Measurements from ENCODE around the gene WDFY4. TPM values are rescaled to one million over a fixed set of nuclear protein-coding genes. Genes with fewer than 3 reads are reported as not detected.

The WDFY4 gene
- total and polyA plus RNA-seq, 2 of the 13 experiments (the other 11 are each of a cell fraction or from before 2014, with no cell fraction given), result not detected

DNA sequence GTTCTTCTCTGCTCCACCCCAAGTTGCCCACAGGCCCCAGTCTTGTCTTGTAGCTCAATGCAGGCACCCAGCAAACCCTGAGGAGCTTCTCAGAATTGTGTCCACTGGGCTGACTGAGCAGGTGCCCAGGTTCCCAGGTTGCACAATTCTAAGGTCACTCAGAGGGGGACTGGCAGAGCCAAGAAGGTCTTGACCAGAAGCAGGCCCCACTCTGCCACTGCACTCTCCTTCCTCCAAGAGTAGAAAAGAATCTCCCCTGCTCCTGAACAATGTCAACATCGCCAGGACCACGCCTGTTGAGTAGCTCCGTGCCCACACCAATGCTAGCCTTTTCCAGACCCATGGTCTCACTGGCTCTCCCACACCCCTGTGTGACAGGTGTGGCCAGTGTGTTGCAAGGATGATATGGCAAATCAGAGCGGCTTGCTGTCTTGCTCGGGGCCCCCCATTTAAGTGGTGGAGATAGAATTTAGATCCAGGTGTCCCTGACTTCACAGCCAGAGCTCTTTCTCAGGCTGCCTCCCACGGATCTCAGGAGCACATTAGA, 254.4 kb downstream of the WDFY4 start (continued):
- TF ChIP-seq, protein P1, sequence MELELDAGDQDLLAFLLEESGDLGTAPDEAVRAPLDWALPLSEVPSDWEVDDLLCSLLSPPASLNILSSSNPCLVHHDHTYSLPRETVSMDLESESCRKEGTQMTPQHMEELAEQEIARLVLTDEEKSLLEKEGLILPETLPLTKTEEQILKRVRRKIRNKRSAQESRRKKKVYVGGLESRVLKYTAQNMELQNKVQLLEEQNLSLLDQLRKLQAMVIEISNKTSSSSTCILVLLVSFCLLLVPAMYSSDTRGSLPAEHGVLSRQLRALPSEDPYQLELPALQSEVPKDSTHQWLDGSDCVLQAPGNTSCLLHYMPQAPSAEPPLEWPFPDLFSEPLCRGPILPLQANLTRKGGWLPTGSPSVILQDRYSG (CRISPR knock-in tag; IDR thresholded peaks at IDR 0.05), result no peak
- no peak for TF ChIP-seq CBX1 (IDR thresholded peaks at IDR 0.05; ENCODE audit: low read depth)
- TF ChIP-seq KDM2A (CRISPR knock-in tag; IDR thresholded peaks at IDR 0.05; ENCODE audit: borderline replicate concordance, low read depth), result no peak
- TF ChIP-seq CHCHD3 (CRISPR knock-in tag; IDR thresholded peaks at IDR 0.05), result no peak
- no peak for TF ChIP-seq SAP130 (CRISPR knock-in tag; IDR thresholded peaks at IDR 0.05; ENCODE audit: low read depth)
- TF ChIP-seq ZNF747 (CRISPR knock-in tag; IDR thresholded peaks at IDR 0.05; ENCODE audit: borderline replicate concordance), result no peak
- TF ChIP-seq ZNF766 (CRISPR knock-in tag; IDR thresholded peaks at IDR 0.05; ENCODE audit: borderline replicate concordance), result no peak
- TF ChIP-seq PLRG1 (conservative IDR thresholded peaks at IDR 0.05), result no peak

DNA sequence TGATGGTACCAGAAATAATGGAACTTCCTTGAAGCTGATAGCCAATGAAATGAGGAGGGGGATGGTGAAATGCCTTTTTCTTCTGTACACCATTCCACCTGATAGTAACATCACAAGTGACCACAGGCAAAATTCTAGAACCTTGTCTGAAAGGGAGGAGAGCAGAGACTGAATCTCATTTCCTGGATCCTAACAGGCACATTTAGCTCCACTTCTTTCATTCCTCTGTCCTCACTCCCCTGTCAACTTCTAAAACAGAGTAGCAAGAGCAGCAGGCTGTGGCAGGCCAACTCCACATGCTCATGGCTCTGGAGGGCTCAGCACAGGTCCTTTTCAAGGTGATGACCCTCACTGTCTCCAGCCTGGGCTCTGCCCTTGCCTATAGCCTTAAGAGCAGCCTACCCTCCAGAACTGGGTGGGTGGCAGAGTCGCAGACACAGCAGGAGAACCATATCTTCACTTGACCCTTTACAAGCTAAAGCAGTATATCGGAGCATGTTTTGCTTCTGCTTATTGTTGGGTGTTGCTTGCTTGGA, 255.2 kb downstream of the WDFY4 start, which contains the start of gene LRRC18:
Gene LRRC18, minus strand, starts transcription at position 51 of the 536 bp plus-strand sequence. CDS start 25,685 bp downstream, outside the sequence.
- ATAC-seq (no peak), FAIRE-seq (no peak), DNase-seq (ENCODE audit: low spot score) (no peak)
- H3K4me3 ChIP-seq (replicated peaks in 1 of 3; ENCODE audit: insufficient read depth in 1 of 3, low read depth in 2 of 3, low read length in 3 of 3), result no peak within 1 kb of the TSS
- H3K79me2 ChIP-seq (ENCODE audit: insufficient read depth, low read length), result no peaks in the 10 kb centered on the region
- BruUV-seq (replicated peaks), result no TSS peak
- no peak within 1 kb of the TSS for H3K4me2 ChIP-seq (ENCODE audit: low read depth, low read length)
- no peaks in the 10 kb centered on the region for H4K20me1 ChIP-seq (ENCODE audit: insufficient read depth, low read length)
- H3K9ac ChIP-seq (ENCODE audit: insufficient read depth, low read depth, low read length), result no peak within 1 kb of the TSS
- intact Hi-C loops (cut with micrococcal nuclease; ENCODE audit: unreplicated experiment), result no loop called here
- ChIA-PET POLR2A (no interaction called here), CTCF (ENCODE audit: low intra/inter-chr PET ratio, low total read pairs) (no interaction called here)
- H3K9me3 ChIP-seq (ENCODE audit: low read length), result no peaks in the 10 kb centered on the region
- in situ Hi-C loops (cut with HindIII; ENCODE audit: extremely low pct_ligation_motif_present, low pct_unique_long_range_greater_than_20kb), result no loop called here
- H3K36me3 ChIP-seq (replicated peaks in 1 of 2; ENCODE audit: control insufficient read depth in 1 of 2, insufficient read depth in 2 of 2, low read length in 2 of 2), result no peaks in the 10 kb centered on the region
- H3K4me1 ChIP-seq (ENCODE audit: insufficient read depth, low read length), result no peaks in the 10 kb centered on the region
- WGBS (ENCODE audit: low lambda C conversion rate), result 7% methylated on average over 2 of the region's 2 CpGs
- no peak within 1 kb of the TSS for H2AFZ ChIP-seq (ENCODE audit: low read length)
- no peak within 1 kb of the TSS for H3K27ac ChIP-seq (ENCODE audit: extremely low read length, insufficient read depth, low read length)
- H3K27me3 ChIP-seq (ENCODE audit: control insufficient read depth in 1 of 2, insufficient read depth in 2 of 2, low read length in 2 of 2), result peaks cover 4 to 14% of the 10 kb centered on the region in 2 experiments; a peak in 3 of 5 replicates
- TF ChIP-seq CHCHD3 (CRISPR knock-in tag; IDR thresholded peaks at IDR 0.05) (no peak), ISX (CRISPR knock-in tag; conservative IDR thresholded peaks at IDR 0.05) (no peak), ZNF124 (CRISPR knock-in tag; IDR thresholded peaks at IDR 0.05) (no peak), SATB2 (CRISPR knock-in tag; IDR thresholded peaks at IDR 0.05) (no peak), CENPT (CRISPR knock-in tag; IDR thresholded peaks at IDR 0.05; ENCODE audit: low read depth) (no peak)
- TF ChIP-seq, protein P2, sequence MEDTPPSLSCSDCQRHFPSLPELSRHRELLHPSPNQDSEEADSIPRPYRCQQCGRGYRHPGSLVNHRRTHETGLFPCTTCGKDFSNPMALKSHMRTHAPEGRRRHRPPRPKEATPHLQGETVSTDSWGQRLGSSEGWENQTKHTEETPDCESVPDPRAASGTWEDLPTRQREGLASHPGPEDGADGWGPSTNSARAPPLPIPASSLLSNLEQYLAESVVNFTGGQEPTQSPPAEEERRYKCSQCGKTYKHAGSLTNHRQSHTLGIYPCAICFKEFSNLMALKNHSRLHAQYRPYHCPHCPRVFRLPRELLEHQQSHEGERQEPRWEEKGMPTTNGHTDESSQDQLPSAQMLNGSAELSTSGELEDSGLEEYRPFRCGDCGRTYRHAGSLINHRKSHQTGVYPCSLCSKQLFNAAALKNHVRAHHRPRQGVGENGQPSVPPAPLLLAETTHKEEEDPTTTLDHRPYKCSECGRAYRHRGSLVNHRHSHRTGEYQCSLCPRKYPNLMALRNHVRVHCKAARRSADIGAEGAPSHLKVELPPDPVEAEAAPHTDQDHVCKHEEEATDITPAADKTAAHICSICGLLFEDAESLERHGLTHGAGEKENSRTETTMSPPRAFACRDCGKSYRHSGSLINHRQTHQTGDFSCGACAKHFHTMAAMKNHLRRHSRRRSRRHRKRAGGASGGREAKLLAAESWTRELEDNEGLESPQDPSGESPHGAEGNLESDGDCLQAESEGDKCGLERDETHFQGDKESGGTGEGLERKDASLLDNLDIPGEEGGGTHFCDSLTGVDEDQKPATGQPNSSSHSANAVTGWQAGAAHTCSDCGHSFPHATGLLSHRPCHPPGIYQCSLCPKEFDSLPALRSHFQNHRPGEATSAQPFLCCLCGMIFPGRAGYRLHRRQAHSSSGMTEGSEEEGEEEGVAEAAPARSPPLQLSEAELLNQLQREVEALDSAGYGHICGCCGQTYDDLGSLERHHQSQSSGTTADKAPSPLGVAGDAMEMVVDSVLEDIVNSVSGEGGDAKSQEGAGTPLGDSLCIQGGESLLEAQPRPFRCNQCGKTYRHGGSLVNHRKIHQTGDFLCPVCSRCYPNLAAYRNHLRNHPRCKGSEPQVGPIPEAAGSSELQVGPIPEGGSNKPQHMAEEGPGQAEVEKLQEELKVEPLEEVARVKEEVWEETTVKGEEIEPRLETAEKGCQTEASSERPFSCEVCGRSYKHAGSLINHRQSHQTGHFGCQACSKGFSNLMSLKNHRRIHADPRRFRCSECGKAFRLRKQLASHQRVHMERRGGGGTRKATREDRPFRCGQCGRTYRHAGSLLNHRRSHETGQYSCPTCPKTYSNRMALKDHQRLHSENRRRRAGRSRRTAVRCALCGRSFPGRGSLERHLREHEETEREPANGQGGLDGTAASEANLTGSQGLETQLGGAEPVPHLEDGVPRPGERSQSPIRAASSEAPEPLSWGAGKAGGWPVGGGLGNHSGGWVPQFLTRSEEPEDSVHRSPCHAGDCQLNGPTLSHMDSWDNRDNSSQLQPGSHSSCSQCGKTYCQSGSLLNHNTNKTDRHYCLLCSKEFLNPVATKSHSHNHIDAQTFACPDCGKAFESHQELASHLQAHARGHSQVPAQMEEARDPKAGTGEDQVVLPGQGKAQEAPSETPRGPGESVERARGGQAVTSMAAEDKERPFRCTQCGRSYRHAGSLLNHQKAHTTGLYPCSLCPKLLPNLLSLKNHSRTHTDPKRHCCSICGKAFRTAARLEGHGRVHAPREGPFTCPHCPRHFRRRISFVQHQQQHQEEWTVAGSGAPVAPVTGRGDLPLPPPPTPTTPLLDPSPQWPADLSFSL (CRISPR knock-in tag; IDR thresholded peaks at IDR 0.05), result no peak

All from HepG2 (cell line).